ENCODE results near the gene TMEM164. TPM values are rescaled to one million over a fixed set of nuclear protein-coding genes. Genes with fewer than 3 reads are reported as not detected.

TMEM164 gene
- total RNA-seq, result 10 to 100 TPM in 3 of 4 donors, 1 to 10 TPM in 1; 8.2 to 13.4 (median 11.1) TPM

DNA sequence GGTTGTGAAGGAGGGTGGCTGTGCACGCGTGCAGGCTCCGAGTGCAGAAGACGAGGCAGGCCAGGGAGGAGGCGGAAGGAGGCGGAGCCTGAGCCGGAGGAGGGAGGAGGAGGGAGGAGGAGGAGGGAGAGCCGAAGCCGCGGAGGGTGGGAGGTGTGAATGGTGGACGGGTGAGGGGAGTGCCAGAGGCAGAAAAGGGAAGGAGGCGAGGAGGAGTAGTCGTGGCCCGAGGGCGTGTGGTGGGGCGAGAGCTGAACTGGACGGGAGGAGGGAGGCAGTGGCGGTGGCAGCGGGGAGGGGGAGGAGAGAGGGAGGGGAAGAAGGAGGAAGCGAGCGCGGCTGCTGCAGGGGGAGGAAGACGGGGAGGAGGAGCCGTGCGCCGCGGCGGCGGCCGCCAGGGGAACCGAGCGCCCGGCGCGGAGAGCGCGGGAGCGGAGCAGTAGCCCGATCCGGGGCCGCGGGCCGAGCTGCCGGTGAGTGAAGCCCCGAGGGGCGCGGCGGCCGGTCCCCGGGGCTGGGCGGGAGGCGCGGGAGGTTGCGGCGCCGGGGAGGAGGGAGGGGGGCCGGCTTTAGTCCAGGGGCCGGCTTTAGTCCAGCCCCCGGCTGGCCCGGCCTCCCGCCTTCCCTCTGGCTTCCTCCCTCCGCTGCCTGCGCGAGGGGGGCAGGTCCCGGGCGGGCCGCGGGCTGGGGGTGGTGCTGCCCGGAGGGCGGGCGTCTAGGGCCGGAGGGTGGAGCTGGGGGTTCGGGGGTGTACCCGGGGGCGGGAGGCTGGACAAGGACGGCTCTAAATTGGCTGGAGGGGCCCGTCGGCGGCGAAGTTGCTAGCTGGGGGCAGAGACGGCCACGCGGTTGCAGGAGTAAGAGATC, at the start of gene TMEM164:
TSS of gene TMEM164 (plus strand) at position 815 of the 867 bp plus-strand sequence. CDS start 661 bp downstream, outside the sequence.
- peak within 1 kb of the TSS; percentile 86 to 93 (median 88) for H3K27ac ChIP-seq (replicated peaks in 1 of 4)
- H3K4me1 ChIP-seq, result peaks cover 9 to 31% (median 27%) of the 10 kb centered on the region in 4 donors
- peak within 1 kb of the TSS; percentile 66 to 84 (median 72) for H3K4me3 ChIP-seq
- H3K27me3 ChIP-seq, result no peaks in the 10 kb centered on the region
- intact Hi-C loops (cut with DNase I), result no loop called here
- H3K36me3 ChIP-seq, result no peaks in the 10 kb centered on the region
- TF ChIP-seq, protein P1, sequence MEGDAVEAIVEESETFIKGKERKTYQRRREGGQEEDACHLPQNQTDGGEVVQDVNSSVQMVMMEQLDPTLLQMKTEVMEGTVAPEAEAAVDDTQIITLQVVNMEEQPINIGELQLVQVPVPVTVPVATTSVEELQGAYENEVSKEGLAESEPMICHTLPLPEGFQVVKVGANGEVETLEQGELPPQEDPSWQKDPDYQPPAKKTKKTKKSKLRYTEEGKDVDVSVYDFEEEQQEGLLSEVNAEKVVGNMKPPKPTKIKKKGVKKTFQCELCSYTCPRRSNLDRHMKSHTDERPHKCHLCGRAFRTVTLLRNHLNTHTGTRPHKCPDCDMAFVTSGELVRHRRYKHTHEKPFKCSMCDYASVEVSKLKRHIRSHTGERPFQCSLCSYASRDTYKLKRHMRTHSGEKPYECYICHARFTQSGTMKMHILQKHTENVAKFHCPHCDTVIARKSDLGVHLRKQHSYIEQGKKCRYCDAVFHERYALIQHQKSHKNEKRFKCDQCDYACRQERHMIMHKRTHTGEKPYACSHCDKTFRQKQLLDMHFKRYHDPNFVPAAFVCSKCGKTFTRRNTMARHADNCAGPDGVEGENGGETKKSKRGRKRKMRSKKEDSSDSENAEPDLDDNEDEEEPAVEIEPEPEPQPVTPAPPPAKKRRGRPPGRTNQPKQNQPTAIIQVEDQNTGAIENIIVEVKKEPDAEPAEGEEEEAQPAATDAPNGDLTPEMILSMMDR (IDR thresholded peaks at IDR 0.05), result peak in 2 of 3 experiments; percentile 6 to 27
- no peak for TF ChIP-seq POLR2A (IDR thresholded peaks at IDR 0.05; ENCODE audit: low read depth)
- peak; percentile 13 to 41 for TF ChIP-seq POLR2AphosphoS5 (IDR thresholded peaks at IDR 0.05)
- TF ChIP-seq EP300 (IDR thresholded peaks at IDR 0.05), result no peak
- WGBS, result 22% methylated on average over 45 of the region's 83 CpGs
- no peaks in the 10 kb centered on the region for H3K9me3 ChIP-seq
- DNase-seq (ENCODE audit: extremely low spot score), result peak; percentile 93

DNA sequence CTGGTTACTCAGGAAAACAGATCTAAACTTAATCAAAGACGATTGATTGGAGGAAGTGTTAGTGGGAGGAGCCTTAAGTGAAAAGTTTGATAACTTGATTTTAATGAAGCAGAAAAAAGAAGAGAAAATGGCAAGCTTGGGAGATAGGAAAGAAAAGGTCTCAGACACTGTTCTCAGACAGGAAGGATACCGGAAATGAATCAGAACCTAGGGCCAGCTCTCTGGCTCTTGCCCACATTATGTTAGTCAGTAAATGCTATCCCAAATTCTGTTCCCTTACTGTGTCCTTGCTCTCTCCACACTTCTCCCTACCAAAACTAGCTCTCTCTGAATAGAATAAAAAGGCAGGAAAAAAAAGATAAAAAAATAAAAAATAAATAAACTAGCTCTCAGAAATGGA, 48.6 kb upstream of the TMEM164 start:
- TF ChIP-seq POLR2A (IDR thresholded peaks at IDR 0.05; ENCODE audit: low read depth) (no peak), EP300 (IDR thresholded peaks at IDR 0.05) (no peak), POLR2AphosphoS5 (IDR thresholded peaks at IDR 0.05) (no peak)
- TF ChIP-seq, protein P1 (IDR thresholded peaks at IDR 0.05), result no peak
- Histone ChIP-seq H3K36me3 (no peaks in the 10 kb centered on the region), H3K9me3 (no peaks in the 10 kb centered on the region), H3K4me3 (no peak overlapping the region), H3K27me3 (no peaks in the 10 kb centered on the region), H3K4me1 (no peaks in the 10 kb centered on the region), H3K27ac (replicated peaks in 1 of 4) (no peak overlapping the region)
- intact Hi-C loops (cut with DNase I), result no loop called here
- 69% methylated on average over 2 of the region's 2 CpGs for WGBS
- no peak for DNase-seq (ENCODE audit: extremely low spot score)

DNA sequence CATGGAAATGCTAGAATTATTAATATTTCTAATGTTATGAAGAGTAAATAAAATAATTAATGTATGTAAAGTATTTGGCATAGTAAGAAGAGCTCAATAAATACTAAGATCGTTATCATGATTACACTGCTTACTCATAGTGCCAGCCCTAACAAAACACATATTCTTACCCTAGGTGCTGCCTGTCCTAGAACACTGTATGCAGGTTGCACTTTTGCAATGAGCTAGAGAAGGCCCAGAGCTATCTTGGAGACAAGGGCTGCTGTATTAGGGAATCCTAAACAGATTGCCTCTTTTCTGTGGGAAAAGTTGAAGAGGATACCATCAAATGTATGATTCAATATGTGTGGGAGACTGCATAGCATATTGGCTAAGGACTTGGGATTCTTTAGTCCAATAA, 48.0 kb upstream of the TMEM164 start:
- TF ChIP-seq POLR2AphosphoS5 (IDR thresholded peaks at IDR 0.05), result no peak
- TF ChIP-seq POLR2A (IDR thresholded peaks at IDR 0.05; ENCODE audit: low read depth), result no peak
- TF ChIP-seq EP300 (IDR thresholded peaks at IDR 0.05), result no peak
- TF ChIP-seq, protein P1 (IDR thresholded peaks at IDR 0.05), result no peak

DNA sequence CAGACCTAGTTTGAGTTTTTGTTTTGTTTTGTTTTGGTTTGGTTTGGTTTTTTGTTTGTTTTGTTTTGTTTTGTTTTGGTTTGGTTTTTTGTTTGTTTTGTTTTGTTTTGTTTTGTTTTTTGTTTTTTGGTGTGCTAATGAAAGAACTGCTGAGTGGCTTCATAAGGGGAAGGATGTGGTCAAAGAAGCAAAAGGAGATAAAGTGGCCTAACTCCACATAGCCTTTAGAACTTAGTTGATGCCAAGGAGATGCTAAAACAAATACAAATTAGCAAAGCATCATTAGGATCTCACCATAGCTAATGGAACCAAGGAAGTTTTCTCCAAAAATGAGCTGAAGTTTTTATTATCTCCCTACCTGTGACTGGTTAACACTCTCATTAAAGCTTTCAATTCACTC, 44.6 kb upstream of the TMEM164 start:
- Histone ChIP-seq H3K4me1 (no peaks in the 10 kb centered on the region), H3K36me3 (no peaks in the 10 kb centered on the region), H3K27me3 (no peaks in the 10 kb centered on the region), H3K27ac (replicated peaks in 1 of 4) (no peak overlapping the region), H3K4me3 (no peak overlapping the region), H3K9me3 (no peaks in the 10 kb centered on the region)
- intact Hi-C loops (cut with DNase I), result no loop called here
- no peak for DNase-seq (ENCODE audit: extremely low spot score)
- TF ChIP-seq POLR2A (IDR thresholded peaks at IDR 0.05; ENCODE audit: low read depth) (no peak), POLR2AphosphoS5 (IDR thresholded peaks at IDR 0.05) (no peak), EP300 (IDR thresholded peaks at IDR 0.05) (no peak)
- TF ChIP-seq, protein P1 (IDR thresholded peaks at IDR 0.05), result no peak

More for the DNA sequence above, 48.0 kb upstream of the TMEM164 start:
- H3K4me3 ChIP-seq, result no peak overlapping the region
- no peak for DNase-seq (ENCODE audit: extremely low spot score)
- H3K4me1 ChIP-seq, result no peaks in the 10 kb centered on the region
- no peaks in the 10 kb centered on the region for H3K27me3 ChIP-seq
- H3K27ac ChIP-seq (replicated peaks in 1 of 4), result no peak overlapping the region
- intact Hi-C loops (cut with DNase I), result no loop called here
- WGBS, result 44% methylated on average over 1 of the region's 1 CpG
- H3K36me3 ChIP-seq, result no peaks in the 10 kb centered on the region
- H3K9me3 ChIP-seq, result no peaks in the 10 kb centered on the region
